Central memory CD8-positive, alpha-beta T cell (primary cell): ENCODE data around the gene SSU72.

ENCODE experiments used
- ATAC-seq: fragments of 150-1000 bp; cut with Tn5 transposase; replicated peaks from 2 replicates; pipeline ENCODE4 v1.10.0; 2022; ENCODE audit warnings: mild to moderate bottlenecking, moderate FRiP score, moderate number of reproducible peaks; ENCODE audit not compliant: poor library complexity, severe bottlenecking; ENCODE audit errors: extremely low read depth
- DNase-seq, 2 donors: peaks; one replicate each; pipeline ENCODE4 v3.0.0; 2021; ENCODE audit warnings: low spot score in 2 of 2
- H3K27ac Mint-ChIP-seq: one replicate; pipeline ENCODE4 v1.8.0; 2022; ENCODE audit warnings: low read depth, mild to moderate bottlenecking, moderate library complexity, mixed read lengths
- H3K27me3 Mint-ChIP-seq: one replicate; pipeline ENCODE4 v1.8.0; 2022; ENCODE audit warnings: mixed read lengths
- H3K36me3 Mint-ChIP-seq: one replicate; pipeline ENCODE4 v1.8.0; 2022; ENCODE audit warnings: mild to moderate bottlenecking, moderate library complexity, mixed read lengths; ENCODE audit not compliant: insufficient read depth
- H3K4me1 Mint-ChIP-seq: one replicate; pipeline ENCODE4 v1.8.0; 2022; ENCODE audit warnings: mixed read lengths
- H3K4me3 Mint-ChIP-seq: one replicate; pipeline ENCODE4 v1.8.0; 2022; ENCODE audit warnings: mild to moderate bottlenecking, moderate library complexity, mixed read lengths
- H3K9me3 Mint-ChIP-seq: one replicate; pipeline ENCODE4 v1.8.0; 2022; ENCODE audit warnings: mixed read lengths

Gene SSU72

GRCh38 chr1:1604374-1605033 lies 29.8 kb upstream of the SSU72 start:
- Mint-ChIP-seq H3K36me3 (peaks cover 4% of the 10 kb centered on the region), H3K27me3 (no peaks in the 10 kb centered on the region), H3K4me1 (peaks cover 5% of the 10 kb centered on the region), H3K27ac (no peak overlapping the region), H3K4me3 (no peak overlapping the region), H3K9me3 (no peaks in the 10 kb centered on the region)
- DNase-seq (no peak), ATAC-seq (no peak)

GRCh38 chr1:1603671-1604373 lies 29.2 kb upstream of the SSU72 start:
- no peak overlapping the region for H3K4me3 Mint-ChIP-seq
- H3K27ac Mint-ChIP-seq = no peak overlapping the region
- DNase-seq = no peak
- no peaks in the 10 kb centered on the region for H3K9me3 Mint-ChIP-seq
- peaks cover 2% of the 10 kb centered on the region for H3K36me3 Mint-ChIP-seq
- peaks cover 9% of the 10 kb centered on the region for H3K4me1 Mint-ChIP-seq
- ATAC-seq = no peak
- H3K27me3 Mint-ChIP-seq = no peaks in the 10 kb centered on the region

DNA sequence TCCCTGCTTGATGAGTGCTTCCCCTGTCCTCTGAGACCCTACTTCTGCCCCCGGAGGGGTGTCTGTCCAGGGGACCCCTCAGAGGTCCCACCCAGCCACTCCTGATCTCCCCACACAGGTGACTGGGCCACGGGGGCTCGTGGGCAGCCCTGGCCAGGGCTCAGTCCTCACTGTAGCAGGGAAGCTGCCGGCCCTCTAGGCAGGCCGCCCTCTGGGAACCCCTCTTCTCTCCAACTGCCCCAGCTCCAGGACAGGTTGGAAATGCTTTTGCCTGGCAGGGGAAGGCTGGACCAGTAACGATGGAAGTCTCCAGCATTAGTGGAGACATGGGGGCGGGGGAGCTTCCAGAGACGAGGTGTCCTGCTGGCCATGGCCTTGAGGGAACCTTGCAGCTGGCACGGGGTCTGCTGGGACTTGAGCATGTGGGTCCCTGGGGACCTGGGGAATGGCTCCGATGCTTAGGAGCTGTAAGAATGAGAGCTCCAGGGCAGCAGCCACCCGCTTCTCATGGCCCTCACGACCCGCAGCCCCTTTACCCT lies 28.4 kb upstream of the SSU72 start:
- peaks cover 2% of the 10 kb centered on the region for H3K36me3 Mint-ChIP-seq
- no peak for DNase-seq
- no peak for ATAC-seq
- no peak overlapping the region for H3K27ac Mint-ChIP-seq
- H3K4me1 Mint-ChIP-seq = peaks cover 11% of the 10 kb centered on the region
- no peaks in the 10 kb centered on the region for H3K27me3 Mint-ChIP-seq
- H3K9me3 Mint-ChIP-seq = no peaks in the 10 kb centered on the region
- no peak overlapping the region for H3K4me3 Mint-ChIP-seq

DNA sequence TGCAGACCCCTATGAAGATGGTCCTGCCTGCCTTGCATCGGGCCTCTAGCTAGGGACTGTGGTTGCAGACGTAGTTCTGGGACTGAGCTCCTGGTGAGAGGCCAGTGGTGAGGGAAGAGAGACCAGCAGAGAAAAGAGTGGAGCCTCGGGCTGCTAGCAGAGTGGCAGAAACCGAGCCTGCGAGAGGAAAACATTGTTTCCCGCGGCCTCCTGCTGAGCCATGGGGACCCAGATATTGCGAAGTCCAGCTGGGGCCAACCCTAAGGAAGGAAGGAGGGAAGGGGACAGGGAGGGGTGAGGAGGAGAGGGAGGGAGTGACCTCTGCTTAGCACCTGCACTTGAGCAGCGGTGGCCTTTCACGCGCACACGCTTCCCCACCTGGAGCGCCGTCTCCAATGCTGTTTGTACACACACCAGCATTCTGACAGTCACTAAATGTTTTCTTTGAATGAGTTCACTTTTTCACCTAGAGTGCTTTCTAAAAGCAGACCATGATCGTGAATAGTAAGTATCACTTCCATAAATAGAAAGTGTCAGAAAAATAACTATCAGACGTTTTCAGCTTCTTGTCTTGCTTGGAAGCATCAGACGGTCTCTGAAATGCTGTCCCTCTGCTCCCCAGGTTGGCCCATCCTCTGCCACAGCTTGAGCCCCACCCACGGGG lies 27.8 kb upstream of the SSU72 start:
- ATAC-seq = no peak
- no peak overlapping the region for H3K4me3 Mint-ChIP-seq
- peaks cover 2% of the 10 kb centered on the region for H3K36me3 Mint-ChIP-seq
- H3K27ac Mint-ChIP-seq = no peak overlapping the region
- no peaks in the 10 kb centered on the region for H3K27me3 Mint-ChIP-seq
- DNase-seq = no peak
- peaks cover 11% of the 10 kb centered on the region for H3K4me1 Mint-ChIP-seq
- H3K9me3 Mint-ChIP-seq = no peaks in the 10 kb centered on the region

GRCh38 chr1:1601564-1602303 lies 27.1 kb upstream of the SSU72 start:
- DNase-seq = no peak
- Mint-ChIP-seq H3K4me1 (peaks cover 7% of the 10 kb centered on the region), H3K9me3 (no peaks in the 10 kb centered on the region), H3K36me3 (no peaks in the 10 kb centered on the region), H3K27me3 (no peaks in the 10 kb centered on the region), H3K27ac (no peak overlapping the region), H3K4me3 (peak overlapping the region; percentile 76)
- no peak for ATAC-seq

- H3K4me1 Mint-ChIP-seq = peaks cover 7% of the 10 kb centered on the region
- no peaks in the 10 kb centered on the region for H3K36me3 Mint-ChIP-seq
- H3K4me3 Mint-ChIP-seq = peak overlapping the region; percentile 76
- no peak overlapping the region for H3K27ac Mint-ChIP-seq
- ATAC-seq (no peak), DNase-seq (no peak)
- no peaks in the 10 kb centered on the region for H3K9me3 Mint-ChIP-seq
- no peaks in the 10 kb centered on the region for H3K27me3 Mint-ChIP-seq
Observed at GRCh38 chr1:1600861-1601563, 26.3 kb upstream of the SSU72 start.

- H3K9me3 Mint-ChIP-seq = no peaks in the 10 kb centered on the region
- peak within 1 kb of the TSS; percentile 78 for H3K4me3 Mint-ChIP-seq
Observed at GRCh38 chr1:1599935-1600860, 25.5 kb upstream of the SSU72 start, which contains the start of gene FNDC10. Gene FNDC10, minus strand, starts transcription at chr1:1600135. Its CDS starts 120 bp downstream, at chr1:1600015.

GRCh38 chr1:1599030-1599934 lies 24.6 kb upstream of the SSU72 start:
- Mint-ChIP-seq H3K4me3 (peak overlapping the region; percentile 78), H3K27me3 (no peaks in the 10 kb centered on the region), H3K9me3 (no peaks in the 10 kb centered on the region), H3K27ac (peak overlapping the region; percentile 60), H3K4me1 (peaks cover 7% of the 10 kb centered on the region), H3K36me3 (no peaks in the 10 kb centered on the region)
- no peak for DNase-seq
- peak; percentile 62 for ATAC-seq

More at GRCh38 chr1:1599935-1600860, 25.5 kb upstream of the SSU72 start, which contains the start of gene FNDC10:
- Mint-ChIP-seq H3K27me3 (no peaks in the 10 kb centered on the region), H3K27ac (peak within 1 kb of the TSS; percentile 60), H3K4me1 (peaks cover 7% of the 10 kb centered on the region), H3K36me3 (no peaks in the 10 kb centered on the region)
- ATAC-seq (peak; percentile 34), DNase-seq (no peak)

GRCh38 chr1:1598720-1599029 lies 24.0 kb upstream of the SSU72 start:
- ATAC-seq (no peak), DNase-seq (no peak)
- peak overlapping the region; percentile 60 for H3K27ac Mint-ChIP-seq
- no peaks in the 10 kb centered on the region for H3K27me3 Mint-ChIP-seq
- H3K4me3 Mint-ChIP-seq = peak overlapping the region; percentile 78
- peaks cover 7% of the 10 kb centered on the region for H3K4me1 Mint-ChIP-seq
- no peaks in the 10 kb centered on the region for H3K9me3 Mint-ChIP-seq
- no peaks in the 10 kb centered on the region for H3K36me3 Mint-ChIP-seq

DNA sequence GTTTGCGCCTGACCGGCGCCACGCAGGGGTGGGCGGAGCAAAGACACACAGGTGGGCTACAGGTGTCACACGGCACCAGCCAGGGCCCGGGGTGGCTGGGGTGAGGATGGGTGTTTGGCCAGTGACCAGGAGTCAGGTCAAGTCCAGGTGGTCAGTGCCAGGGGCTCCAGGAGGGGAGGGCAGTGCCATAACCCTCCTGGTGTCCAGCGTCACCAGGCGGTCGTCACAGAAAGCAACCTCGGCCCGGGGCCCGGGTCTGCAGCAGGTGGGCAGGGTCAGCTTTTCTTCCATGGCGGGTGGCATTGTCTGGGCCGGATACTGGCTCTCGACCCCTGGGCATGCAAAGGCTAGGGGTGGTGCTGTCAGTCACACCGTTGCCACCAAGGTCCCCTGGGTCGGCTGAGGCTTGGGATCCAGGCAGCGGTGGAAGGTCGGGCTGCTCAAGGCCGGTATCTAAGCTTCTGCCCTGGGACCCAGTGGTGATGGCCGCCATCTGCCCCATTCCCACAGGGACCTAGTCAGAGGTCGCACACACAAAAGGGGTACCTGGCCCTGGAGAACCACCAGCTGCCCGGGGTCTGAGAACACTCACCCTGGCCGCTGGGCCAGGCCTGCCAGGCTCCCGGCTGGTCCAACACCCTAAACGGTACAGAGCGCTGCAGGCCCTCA lies 23.5 kb upstream of the SSU72 start:
- H3K27ac Mint-ChIP-seq = no peak overlapping the region
- H3K36me3 Mint-ChIP-seq = no peaks in the 10 kb centered on the region
- DNase-seq (no peak), ATAC-seq (no peak)
- H3K4me1 Mint-ChIP-seq = peaks cover 7% of the 10 kb centered on the region
- no peaks in the 10 kb centered on the region for H3K9me3 Mint-ChIP-seq
- no peaks in the 10 kb centered on the region for H3K27me3 Mint-ChIP-seq
- peak overlapping the region; percentile 78 for H3K4me3 Mint-ChIP-seq
